Gastroesophageal sphincter (tissue), 2 donors: Measurements from ENCODE around the gene FRG2C.

Experiments used
- POLR2A ChIP-seq, 2 donors: fragments of 450-650 bp; IDR thresholded peaks; one replicate each; pipeline ENCODE4 v1.6.1; 2017; ENCODE audit warnings: antibody characterized with exemption in 2 of 2, mild to moderate bottlenecking in 2 of 2, moderate library complexity in 1 of 2
- POLR2AphosphoS5 ChIP-seq: sonication (generic); formaldehyde crosslinking; IDR thresholded peaks from one replicate; pipeline ENCODE4 v1.6.1; 2017; ENCODE audit warnings: antibody characterized with exemption

- no peak for TF ChIP-seq POLR2A (IDR thresholded peaks at IDR 0.05)
- TF ChIP-seq POLR2AphosphoS5: no peak
These were observed 32.6 kb upstream of the FRG2C start for GRCh38 chr3:75631541-75631940.
